Glomerular endothelial cell (primary cell): ENCODE measurements around the gene SCYGR7. TPM values are rescaled to one million over a fixed set of nuclear protein-coding genes. Genes with fewer than 3 reads are reported as not detected.
"Not testable (repeated sequence)": the region's sequence is repeated elsewhere in the genome, so short reads cannot be mapped to it uniquely, and the experiment has no call there.

ENCODE experiments used
- DNase-seq: peaks from one replicate; pipeline ENCODE4 v3.0.0-alpha.2; 2011; ENCODE audit warnings: low read depth, low spot score; ENCODE audit errors: extremely low read depth
- total RNA-seq: library from RNA; depleted of rRNA; stranded (reverse); fragments of >200 nt; gene quantifications from 2 replicates; pipeline ENCODE4 v1.2.3, GENCODE V29; 2015

The SCYGR7 gene, protein sequence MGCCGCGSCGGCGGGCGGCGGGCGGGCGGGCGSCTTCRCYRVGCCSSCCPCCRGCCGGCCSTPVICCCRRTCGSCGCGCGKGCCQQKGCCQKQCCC
- total RNA-seq: not detected in 2 replicates

DNA sequence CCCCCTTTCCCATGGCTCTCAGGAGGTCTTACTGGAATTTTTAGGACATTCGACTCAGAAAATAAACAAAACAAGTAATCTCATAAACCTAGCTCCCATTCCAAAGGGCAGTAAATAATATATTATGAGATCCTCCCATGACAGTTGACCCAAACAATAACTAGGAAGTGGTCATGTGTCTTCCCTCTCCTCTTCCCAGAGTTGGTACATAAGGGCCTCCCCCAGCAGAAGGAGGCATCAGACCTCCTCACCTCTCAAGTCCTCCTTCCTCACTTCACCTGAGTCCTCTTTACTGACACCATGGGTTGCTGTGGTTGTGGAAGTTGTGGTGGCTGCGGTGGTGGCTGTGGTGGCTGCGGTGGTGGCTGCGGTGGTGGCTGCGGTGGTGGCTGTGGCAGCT is at the start of gene SCYGR7:
SCYGR7 (plus strand) TSS at position 301 of the 400 bp plus-strand sequence; CDS start at position 301, 0 bp downstream.
- DNase-seq: no peak

DNA sequence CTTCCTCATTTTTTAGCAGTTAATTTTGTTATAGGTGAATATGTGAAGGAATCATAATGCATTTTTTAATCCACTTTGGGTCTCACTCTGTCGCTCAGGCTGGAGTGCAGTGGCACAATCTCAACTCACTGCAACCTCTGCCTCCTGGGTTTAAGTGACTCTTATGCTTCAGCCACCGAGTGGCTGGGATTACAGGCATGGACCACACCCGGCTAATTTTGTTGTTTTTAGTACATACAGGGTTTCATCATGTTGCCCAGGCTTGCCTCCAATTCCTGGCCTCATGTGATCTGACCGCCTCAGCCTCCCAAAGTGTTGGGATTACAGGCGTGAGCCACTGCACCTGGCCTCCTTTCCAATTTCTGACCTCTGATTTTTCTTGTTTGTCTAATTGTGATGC is 43.9 kb upstream of the SCYGR7 start:
- DNase-seq: no peak

DNA sequence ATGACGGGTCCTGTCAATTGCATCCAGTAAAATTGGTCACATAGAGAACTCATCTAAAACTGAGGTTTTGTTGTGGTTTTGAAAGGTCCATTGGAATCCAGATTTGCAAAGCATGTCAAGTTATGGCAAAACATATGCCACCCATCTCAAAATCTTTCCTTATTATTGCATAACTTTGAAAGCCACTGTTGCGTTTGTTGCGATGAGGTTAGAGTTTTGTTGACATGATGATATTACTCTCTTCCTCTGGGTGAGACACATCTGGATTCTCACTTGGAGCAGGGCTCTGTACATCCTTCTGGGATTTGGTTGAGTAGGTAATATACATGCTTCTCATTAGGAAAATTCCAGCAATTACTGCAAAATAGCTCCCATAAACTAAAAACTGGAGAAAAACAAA is 40.9 kb upstream of the SCYGR7 start:
- no peak for DNase-seq

DNA sequence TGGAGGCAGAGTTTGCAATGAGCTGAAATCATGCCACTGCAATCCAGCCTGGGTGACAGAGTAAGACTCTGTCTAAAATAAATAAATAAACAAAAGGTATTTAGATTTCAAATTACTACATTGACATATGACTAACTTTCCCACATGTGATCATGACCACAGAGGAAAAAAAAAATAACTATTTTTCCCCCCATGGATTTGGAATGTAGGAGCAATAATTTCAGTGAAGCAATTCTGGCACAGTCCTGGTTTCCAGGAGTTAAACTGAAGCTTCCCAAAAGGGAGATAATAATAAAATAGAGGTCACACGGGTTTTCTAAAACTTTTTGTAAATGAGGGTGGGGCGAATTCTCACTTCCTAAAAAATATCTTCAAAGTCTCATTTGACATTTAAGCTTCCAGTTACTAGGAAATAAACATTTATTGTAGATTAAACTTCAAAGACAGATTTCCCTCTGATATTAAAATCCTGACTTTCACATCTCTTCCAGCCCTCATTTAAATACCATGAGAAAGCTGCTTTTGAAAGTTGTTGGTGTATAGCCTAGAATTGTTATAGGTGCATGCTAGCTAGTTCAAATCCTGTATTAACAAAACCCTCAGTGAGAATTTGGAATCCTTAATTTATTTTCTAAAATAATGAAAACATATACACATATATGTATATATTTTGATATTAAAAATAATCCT is 31.0 kb upstream of the SCYGR7 start:
- DNase-seq: no peak

DNA sequence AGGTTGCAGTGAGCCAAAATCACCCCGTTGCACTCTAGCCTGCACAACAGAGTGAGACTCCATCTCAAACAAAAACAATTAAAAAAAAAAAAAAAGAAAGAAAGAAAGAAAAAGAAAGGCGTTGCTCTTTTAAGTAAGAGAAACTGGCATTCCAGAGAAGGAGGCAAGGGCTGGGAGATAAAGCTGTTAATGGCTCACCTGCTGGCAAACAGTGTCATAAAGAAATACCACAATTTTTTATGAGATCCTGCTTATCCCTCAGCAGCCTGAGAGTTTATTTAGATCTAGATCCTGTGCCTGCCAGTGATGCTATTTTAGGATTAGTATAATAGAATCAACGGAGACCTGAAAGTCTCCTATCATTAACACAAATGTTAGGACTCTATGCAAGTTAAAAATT is 26.6 kb upstream of the SCYGR7 start:
- no peak for DNase-seq

- DNase-seq: no peak
Measured at GRCh38 chr2:227703280-227703732, 24.8 kb upstream of the SCYGR7 start.

GRCh38 chr2:227703961-227704360 is 24.2 kb upstream of the SCYGR7 start:
- no peak for DNase-seq

DNA sequence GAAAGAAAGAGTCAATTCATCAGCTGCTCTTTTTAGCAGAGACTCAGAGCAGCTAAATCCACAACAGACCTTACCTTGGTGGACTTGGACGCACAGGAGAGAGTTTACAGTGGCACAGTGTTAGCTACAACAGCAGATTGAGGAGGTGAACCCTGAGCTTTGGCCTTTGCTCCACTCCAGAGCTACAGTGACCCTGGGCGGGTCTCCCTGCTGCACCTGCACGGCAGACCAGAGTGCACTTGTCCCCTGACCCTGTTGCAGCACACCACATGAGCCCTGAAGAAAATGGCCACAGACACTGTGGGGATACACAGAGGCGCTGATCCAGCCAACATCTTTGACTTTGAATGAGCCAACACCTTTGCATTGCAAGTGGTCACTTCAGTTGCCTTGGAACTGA is 21.3 kb upstream of the SCYGR7 start:
- DNase-seq: no peak

DNA sequence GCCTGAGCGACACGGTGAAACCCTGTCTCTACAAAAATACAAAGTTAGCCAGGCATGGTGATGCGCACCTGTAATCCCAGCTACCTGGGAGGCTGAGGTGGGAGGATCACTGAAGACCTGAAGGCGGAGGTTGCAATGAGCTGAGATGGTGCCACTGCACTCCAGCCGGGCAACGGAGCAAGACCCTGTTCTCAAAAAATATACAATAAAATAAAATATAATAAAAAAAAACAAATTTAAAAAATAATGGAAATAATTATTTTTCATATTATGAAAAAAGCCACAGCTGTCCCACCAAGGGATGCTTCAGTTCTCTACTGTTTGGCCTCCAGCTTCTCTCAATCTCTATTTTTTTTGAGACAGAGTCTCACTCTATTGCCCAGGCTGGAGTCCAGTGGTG is 20.7 kb upstream of the SCYGR7 start:
- DNase-seq: no peak

DNA sequence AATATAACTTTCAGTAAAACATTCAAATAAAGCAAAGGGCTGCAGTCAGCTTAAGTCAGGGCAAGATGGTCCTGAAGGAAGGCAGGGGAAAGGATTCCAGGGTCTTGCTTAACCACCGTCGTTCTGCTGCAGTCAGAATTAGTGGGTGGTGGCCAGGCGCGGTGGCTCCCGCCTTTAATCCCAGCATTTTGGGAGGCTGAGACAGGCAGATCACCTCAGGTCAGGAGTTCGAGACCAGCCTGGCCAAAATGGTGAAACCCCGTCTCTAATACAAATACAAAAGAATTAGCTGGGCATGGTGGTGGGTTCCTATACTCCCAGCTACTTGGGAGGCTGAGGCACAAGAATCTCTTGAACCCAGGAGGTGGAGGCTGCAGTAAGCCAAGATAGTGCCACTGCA is 17.1 kb upstream of the SCYGR7 start:
- DNase-seq: no peak

- no peak for DNase-seq
Measured at GRCh38 chr2:227713291-227713690, 14.8 kb upstream of the SCYGR7 start.

DNA sequence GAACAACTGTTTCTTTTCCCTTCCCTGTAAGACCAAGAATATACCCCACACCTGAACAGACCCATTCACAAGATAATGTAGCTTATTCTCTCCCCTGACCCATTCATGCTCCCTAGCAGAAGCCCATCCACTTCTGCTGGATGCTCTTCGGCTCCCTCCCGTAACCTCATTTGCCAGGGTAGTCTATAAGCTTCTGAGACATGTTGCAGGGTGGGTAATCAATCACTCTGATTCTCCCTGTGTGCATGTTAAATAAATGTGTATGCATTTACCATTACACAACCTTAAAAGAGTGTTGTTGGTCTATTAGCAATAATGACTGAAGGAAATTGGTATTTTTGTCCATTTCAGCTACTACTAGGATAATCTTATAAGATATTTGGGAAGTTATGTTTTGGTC is 11.6 kb upstream of the SCYGR7 start:
- no peak for DNase-seq

- DNase-seq: peak; percentile 18
Measured at GRCh38 chr2:227717687-227718567, 10.2 kb upstream of the SCYGR7 start, which contains the start of gene SLC19A3. Gene SLC19A3 (minus strand): TSS chr2:227718028. CDS start chr2:227702318, 15,710 bp downstream.

DNA sequence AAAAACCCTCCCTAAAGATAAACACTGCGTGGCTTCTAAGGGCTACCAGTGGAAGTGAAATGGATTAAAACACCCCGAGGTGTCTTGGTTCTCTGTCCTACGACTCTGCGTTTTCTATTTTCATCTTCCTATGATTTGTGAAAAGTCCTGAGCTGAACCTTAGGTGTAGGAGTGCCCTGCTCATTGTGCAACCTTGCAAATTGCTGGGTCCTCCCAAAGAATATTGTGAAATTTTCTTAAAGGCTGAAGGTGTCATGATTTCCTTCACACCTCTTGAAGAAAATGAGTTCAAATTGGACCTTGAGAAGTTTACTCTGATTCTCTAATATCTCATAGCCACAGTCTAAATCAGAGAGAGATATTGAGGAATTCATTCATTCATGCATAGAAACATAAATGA is 8.5 kb upstream of the SCYGR7 start:
- DNase-seq: no peak

GRCh38 chr2:227720680-227721079 is 7.5 kb upstream of the SCYGR7 start:
- DNase-seq: no peak

DNA sequence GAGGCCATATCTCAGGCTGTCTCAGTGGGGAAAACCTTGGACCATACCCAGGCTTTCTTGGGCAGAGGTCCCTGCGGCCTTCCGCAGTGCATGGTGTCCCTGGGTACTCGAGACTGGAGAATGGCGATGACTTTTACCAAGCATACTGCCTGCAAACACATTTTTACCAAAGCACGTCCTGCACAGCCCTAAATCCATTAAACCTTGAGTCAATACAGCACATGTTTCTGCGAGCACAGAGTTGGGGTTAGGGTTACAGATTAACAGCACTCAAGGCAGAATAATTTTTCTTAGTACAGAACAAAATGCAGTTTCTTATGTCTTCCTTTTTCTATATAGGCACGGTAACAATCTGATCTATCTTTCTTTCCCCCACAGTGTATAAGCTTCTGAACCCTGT is 5.3 kb upstream of the SCYGR7 start:
- not testable (repeated sequence) for DNase-seq

- DNase-seq: no peak
Measured at GRCh38 chr2:227724394-227725039, 3.6 kb upstream of the SCYGR7 start, which contains the start of gene SCYGR6. Gene SCYGR6 (minus strand): TSS chr2:227724757. CDS start chr2:227724757, 0 bp downstream.

- DNase-seq: no peak
Measured at GRCh38 chr2:227739351-227739750, 11.2 kb downstream of the SCYGR7 start.

DNA sequence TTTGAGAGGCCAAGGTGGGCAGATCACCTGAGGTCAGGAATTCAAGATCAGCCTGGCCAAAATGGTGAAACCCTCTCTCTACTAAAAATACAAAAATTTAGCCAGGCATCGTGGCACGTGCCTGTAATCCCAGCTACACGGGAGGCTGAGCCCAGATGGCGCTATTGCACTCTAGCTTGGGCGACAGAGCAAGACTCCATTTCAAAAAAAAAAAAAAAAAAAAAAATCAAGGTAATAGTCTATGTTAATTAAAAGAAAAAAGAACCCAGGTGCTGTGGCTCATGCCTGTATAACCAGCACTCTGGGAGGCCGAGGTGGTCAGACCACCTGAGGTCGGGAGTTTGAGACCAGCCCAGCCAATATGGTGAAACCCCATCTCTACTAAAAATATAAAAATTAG is 12.6 kb downstream of the SCYGR7 start:
- DNase-seq: not testable (repeated sequence)

GRCh38 chr2:227745594-227745993 is 17.5 kb downstream of the SCYGR7 start, which contains the start of gene SCYGR8:
Gene SCYGR8 (plus strand): TSS chr2:227745894. CDS start chr2:227745894, 0 bp downstream.
- no peak for DNase-seq

GRCh38 chr2:227748079-227748478 is 19.9 kb downstream of the SCYGR7 start:
- DNase-seq: no peak
